ENCODE measurements around the gene ITPR2. TPM values are rescaled to one million over a fixed set of nuclear protein-coding genes. Genes with fewer than 3 reads are reported as not detected.

Gene ITPR2
- total RNA-seq, 1 donor from 2014 or later: 15.8 TPM

GRCh38 chr12:26374934-26375680, 457.9 kb downstream of the ITPR2 start:
- no peak for TF ChIP-seq CTCF (IDR thresholded peaks at IDR 0.05; ENCODE audit: borderline replicate concordance)
- intact Hi-C loops (cut with micrococcal nuclease): no loop called here

GRCh38 chr12:26373606-26374495, 459.1 kb downstream of the ITPR2 start:
- H3K36me3 ChIP-seq: no peaks in the 10 kb centered on the region
- intact Hi-C loops (cut with micrococcal nuclease): no loop called here
- H3K9me3 ChIP-seq (replicated peaks): no peaks in the 10 kb centered on the region
- no peak for TF ChIP-seq CTCF (IDR thresholded peaks at IDR 0.05; ENCODE audit: borderline replicate concordance)
- peaks cover 13% of the 10 kb centered on the region for H3K4me1 ChIP-seq
- no peak overlapping the region for H3K4me3 ChIP-seq
- no peak for DNase-seq
- no peak overlapping the region for H3K27ac ChIP-seq (replicated peaks)
- no peaks in the 10 kb centered on the region for H3K27me3 ChIP-seq (ENCODE audit: low read depth)

More at GRCh38 chr12:26374934-26375680, 457.9 kb downstream of the ITPR2 start:
- no peak for DNase-seq
- H3K36me3 ChIP-seq: no peaks in the 10 kb centered on the region
- no peaks in the 10 kb centered on the region for H3K27me3 ChIP-seq (ENCODE audit: low read depth)
- H3K27ac ChIP-seq (replicated peaks): no peak overlapping the region
- H3K4me3 ChIP-seq: no peak overlapping the region
- peaks cover 20% of the 10 kb centered on the region for H3K4me1 ChIP-seq
- no peaks in the 10 kb centered on the region for H3K9me3 ChIP-seq (replicated peaks)

GRCh38 chr12:26372866-26373265, 460.1 kb downstream of the ITPR2 start:
- intact Hi-C loops (cut with micrococcal nuclease): no loop called here
- Histone ChIP-seq H3K4me3 (no peak overlapping the region), H3K27me3 (ENCODE audit: low read depth) (no peaks in the 10 kb centered on the region), H3K27ac (replicated peaks) (no peak overlapping the region), H3K9me3 (replicated peaks) (no peaks in the 10 kb centered on the region), H3K4me1 (peaks cover 4% of the 10 kb centered on the region), H3K36me3 (no peaks in the 10 kb centered on the region)
- no peak for DNase-seq
- TF ChIP-seq CTCF (IDR thresholded peaks at IDR 0.05; ENCODE audit: borderline replicate concordance): no peak

- H3K4me3 ChIP-seq: no peak overlapping the region
- no peak for DNase-seq
- no peaks in the 10 kb centered on the region for H3K36me3 ChIP-seq
- no peak overlapping the region for H3K27ac ChIP-seq (replicated peaks)
- no peaks in the 10 kb centered on the region for H3K27me3 ChIP-seq (ENCODE audit: low read depth)
- no peaks in the 10 kb centered on the region for H3K4me1 ChIP-seq
- intact Hi-C loops (cut with micrococcal nuclease): no loop called here
- H3K9me3 ChIP-seq (replicated peaks): no peaks in the 10 kb centered on the region
- no peak for TF ChIP-seq CTCF (IDR thresholded peaks at IDR 0.05; ENCODE audit: borderline replicate concordance)
Measured at GRCh38 chr12:26370098-26370497, 462.9 kb downstream of the ITPR2 start.

GRCh38 chr12:26369588-26369987, 463.4 kb downstream of the ITPR2 start:
- TF ChIP-seq CTCF (IDR thresholded peaks at IDR 0.05; ENCODE audit: borderline replicate concordance): no peak
- H3K36me3 ChIP-seq: no peaks in the 10 kb centered on the region
- intact Hi-C loops (cut with micrococcal nuclease): no loop called here
- no peaks in the 10 kb centered on the region for H3K9me3 ChIP-seq (replicated peaks)
- H3K4me3 ChIP-seq: no peak overlapping the region
- no peaks in the 10 kb centered on the region for H3K27me3 ChIP-seq (ENCODE audit: low read depth)
- no peak for DNase-seq
- H3K27ac ChIP-seq (replicated peaks): no peak overlapping the region
- H3K4me1 ChIP-seq: no peaks in the 10 kb centered on the region
